Measurements from ENCODE around the gene IRX2.

Gene IRX2

DNA sequence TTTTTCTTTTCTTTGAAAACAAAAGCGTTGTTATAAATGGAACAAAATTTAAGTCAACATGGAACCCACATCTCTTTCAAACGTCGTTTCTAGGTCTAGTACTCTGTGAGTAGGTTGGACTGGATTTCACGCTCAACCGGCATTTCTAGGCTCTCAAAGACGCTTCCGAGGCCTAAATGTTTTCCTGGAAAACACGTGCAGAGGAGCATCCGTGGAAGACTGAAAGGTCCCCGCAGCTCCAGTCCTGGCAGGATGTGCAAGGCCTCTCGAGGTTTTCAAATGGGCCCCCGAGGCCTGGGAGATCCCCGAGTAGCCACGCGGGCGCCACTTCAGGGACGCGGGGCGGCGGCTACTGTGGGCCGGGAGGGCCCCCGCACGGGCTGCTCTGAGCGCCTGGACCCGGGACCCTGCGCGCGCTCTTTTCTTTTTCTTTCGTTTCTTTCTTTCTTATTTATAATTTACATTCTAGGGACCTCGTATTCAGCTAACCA lies 4.2 kb upstream of the IRX2 start:
- DNase-seq = no peak

DNA sequence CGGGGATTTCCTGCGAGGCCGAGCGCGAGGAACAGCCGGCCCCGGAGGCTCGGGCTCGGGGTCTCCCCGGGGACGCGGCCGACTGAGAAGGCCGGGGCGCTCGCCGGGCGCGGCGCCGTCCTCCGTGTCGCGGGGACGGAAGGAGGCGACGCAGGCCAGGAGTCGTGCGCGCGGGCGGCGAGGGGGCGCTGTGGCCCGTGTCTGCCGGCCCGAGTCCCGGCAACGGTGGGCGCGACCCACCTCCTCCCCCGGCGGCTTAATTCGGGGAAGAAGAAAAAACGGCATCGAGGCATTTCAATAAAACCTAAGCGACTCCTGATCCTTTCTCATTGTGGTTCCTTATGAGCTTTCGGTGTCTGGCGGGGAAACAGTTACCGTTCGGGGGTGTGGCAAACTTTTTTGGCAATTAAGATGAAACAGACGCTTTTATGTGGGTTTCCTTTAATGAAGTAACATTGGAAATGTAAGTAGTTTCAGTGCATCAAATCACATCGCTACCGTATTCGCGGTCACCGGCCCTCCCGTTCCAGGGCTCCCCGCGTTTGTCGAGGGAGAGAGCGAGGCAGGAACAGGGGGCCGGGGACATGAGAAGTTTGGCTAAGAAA lies 3.7 kb upstream of the IRX2 start:
- DNase-seq = no peak

DNA sequence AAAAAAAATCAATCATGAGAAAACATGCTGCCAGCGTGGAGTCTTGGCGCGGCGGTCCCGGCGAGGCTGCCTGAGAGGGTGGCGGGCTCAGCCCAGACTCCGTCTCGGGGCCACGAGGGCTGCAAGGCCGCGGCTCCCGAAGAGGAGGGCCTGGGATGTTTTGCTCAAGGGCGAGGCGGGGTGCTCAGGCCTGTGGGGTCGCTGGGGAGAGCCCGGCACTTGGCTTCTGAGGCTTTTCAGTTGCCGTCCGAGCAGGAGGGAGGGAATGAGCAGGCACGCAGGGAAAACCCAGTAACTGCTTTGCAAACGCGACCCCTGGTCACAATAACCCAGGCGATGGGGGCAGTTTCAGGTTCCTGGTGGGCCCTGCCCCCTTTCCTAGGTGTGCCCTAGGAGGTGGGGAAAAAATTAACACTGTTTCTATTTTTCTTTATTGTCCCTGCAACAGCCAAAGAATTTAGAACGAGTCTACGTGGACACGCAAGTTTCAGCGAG lies 3.2 kb upstream of the IRX2 start:
- DNase-seq = no peak

DNA sequence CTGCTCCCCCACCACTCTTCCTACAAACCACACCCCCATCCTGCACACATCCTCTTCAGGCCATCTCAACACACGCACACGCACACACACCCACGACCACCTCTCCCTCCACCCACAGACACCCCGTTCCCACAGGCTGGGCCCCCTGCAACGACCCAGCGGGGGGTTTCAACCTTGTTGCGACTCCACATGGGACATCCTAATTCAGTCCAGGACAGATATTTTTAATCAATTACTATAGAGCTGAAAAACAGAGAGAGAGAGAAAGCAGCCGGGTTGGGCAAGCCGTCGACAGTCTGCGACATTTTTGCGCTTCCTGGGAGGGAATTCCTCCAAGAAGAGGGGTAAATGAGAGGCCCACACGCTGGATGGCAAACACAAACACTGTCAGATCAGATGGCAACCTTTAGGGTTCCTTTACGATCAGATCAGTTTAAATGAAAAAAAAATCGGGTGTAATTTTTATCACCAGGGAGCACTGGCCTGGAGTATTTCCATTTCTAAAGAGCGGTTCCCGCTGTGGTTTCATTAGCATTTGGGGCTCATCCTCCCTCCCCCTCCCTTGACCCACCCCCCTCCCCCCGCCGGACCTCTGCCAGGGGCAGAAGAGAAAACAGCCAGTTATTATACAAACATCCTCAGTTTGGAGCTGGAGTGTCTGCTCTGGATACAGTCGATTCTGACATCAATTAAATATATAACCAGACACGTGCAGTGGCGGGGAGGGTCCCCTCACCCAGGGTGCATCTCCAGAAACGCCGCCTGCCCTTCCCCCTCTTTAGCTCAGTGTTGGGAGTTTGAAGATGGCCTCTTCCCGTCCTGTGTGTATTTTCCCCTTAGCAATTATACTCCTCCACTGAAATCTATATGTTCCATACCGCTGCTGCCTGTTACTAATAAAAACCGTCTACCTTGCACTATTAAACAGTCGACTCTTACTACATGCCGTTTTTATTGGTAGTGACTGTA lies 2.3 kb upstream of the IRX2 start:
- no peak for DNase-seq

DNA sequence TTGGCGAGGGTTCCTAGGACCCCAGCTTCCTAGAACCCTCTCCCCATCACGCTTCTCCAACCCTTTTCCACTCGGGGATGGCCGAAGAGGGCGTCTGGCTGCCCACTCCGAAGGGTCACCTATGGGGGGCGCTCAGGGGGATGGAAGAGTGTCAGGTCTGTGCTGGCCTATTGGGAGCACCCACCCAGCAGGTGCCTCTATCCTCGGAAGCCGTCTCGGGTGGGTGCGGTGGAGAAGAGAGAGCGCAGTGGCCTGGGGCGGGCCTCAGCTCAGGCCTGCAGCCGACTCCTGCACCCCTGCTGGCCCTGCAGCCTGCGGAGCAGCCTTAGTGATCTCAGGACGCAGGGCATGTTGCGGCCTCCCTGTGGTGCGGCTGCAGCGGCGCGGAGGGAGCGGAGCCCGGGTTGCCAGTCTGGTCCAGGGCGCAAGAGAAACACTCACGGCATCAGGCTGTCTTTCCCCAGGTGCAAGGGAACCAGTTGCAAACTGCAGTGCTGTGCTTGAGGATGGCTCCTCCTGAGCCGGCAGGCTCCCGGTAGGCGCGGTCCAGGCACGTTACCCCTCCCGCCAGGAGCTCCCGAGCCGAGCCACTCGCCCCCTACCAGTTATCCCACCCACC lies 1.5 kb upstream of the IRX2 start:
- DNase-seq = no peak

DNA sequence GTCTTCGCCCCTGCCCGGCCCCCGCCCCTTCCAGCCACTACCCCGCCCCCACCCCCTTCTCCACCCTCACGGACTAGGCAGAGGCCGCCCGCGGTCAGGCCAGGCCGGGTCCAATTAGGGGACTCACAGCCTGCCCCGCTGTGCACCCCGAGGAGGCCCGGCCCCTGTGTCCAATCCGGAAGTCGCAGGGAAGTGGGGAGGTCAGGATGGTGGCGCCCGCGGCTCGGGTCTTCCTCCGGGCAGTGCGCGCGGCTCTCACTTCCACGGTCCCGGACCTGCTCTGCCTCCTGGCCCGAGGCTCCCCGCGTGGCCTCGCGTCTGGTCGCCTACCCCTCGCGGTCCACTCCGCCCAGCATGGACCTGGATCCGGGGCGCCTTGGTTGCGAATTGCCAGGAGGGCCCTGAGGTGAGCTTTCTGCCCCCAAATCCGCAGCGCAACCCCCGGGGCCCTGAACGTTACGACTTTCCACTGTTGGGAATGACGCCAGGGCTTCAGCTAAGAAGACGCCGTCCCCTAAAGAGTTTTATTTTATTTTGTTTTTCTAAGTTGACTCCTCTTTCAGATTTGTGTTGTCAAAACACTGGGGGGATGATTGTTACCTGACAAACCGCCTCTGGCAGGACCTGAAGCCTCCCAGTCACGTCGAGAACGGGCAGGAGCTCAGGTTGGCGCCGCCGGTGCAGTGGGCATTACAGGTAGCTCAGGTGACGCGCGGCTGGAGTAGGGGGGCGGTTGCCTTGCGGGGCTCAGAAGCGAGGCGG lies 763 bp upstream of the IRX2 start:
- DNase-seq = no peak

DNA sequence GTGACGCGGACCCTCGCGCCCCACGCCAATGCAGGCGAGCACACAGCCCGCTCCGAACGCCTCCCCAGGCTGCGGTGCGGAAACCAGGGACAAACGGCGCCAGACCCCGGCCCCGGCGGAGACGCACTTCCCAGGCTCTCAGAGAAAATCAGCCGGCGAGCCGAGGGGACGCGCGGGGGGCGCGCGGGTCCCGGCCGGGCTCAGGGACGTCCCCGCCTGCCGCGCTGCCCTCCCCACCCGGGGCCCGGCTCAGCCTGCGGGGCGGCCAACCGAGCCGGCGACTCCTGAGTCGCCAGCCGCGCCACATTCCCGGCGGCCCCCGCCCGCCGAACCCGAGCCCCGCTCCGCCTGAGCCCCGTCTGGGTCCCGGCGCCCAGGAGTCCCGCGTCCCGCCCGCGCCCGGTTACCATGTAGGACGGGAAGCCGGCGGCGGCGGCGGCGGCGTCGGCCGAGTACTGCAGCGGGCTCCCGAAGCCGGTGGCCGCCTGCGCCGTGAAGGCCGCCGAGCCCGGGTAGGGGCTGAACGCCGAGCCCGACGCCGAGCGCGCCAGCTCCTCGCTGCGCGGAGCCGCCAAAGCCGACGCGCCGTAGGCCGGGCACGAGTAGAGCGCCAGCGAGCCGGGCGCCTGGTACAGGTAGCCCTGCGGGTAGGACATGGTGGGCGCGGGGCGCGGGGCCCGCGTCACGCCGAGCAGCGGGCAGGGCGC lies 566 bp downstream of the IRX2 start:
- DNase-seq = no peak

DNA sequence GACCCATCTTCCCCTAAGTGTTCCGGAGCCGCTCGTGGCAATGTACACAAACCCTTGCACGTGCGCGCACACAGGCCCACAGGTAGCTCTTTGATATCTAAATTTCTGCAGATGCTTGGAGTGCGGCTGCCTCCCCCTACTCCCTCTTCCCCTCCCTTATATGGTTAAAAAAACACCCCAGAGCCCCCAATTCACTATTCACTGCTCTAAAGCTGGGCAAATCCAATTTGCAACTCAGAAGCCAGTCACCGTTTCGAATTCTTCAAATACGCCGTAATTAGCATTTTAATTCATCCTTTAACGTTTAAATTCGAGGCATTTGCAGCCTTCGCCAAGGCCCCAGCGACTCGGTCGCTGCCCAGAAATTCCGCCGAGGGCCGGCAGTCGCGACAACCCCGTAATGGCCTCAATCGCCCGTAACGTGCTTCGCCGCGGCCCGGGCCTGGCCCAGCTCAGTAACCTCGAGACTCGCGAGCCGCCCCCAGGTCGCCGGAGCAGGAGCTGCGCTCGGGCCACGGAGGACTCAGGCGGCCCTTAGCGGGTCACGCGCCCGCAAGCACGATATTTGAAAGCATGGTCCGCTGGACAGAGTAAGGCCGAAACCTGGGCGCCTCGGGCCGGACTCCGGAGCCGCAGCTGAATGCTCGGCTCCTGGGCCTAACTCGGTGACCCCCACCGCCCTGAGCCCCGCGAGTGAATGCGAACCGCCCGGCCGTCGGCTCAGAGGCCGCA lies 1.3 kb downstream of the IRX2 start:
- DNase-seq = no peak

DNA sequence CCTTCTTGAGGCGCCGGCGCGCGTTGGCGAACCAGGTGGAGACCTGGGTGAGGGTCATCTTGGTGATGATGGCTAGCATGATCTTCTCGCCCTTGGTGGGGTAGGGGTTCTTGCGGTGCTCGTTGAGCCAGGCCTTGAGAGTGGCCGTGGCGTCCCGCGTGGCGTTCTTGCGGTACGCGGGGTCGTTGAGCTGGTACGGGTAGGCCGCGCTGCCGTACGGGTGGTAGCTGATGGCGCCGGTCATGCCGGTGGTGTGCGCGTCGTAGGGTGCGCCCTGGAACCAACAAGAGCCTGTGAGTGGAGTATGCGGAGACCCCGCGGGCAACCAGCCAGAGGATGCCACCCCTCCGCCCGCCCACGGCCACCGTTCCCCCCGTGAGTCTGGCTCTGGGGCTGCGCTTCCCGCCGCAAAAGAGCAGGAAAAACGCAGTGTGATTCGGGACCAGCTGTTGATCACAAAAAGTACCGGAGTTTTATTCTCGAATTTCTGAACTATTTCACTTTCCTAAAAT lies 1.9 kb downstream of the IRX2 start:
- no peak for DNase-seq

DNA sequence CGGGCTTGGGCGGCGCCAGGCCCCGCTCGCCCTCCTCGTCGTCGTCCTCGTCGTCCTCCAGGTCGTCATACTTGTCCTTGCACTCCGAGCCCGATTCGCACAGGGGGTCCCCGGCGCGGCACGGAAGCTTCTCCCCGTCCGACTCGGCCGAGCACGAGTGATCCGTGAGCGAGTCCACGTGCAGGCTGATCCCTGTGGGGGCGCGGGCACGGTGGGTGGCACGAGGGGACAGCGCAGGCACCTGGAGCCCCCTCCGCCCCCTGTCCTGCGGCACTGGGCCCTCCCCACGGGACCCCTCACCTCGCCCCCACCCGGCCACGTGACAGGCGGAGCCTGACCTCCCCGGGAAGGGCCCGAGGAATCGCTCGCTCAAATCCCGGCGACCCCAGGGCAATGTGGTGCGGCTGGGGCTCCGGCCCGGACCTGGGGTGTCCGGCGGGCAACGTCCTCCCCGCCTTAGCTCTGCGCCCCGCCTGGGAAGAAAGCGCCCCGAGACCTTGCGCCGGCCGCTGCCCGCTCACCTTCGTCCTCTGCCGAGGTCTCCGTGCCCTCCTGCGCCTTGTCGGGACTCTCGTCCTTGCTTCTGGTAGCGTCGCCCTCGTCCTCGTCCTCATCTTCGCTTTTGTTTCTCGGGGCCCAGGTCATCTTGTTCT lies 2.5 kb downstream of the IRX2 start:
- DNase-seq = no peak

DNA sequence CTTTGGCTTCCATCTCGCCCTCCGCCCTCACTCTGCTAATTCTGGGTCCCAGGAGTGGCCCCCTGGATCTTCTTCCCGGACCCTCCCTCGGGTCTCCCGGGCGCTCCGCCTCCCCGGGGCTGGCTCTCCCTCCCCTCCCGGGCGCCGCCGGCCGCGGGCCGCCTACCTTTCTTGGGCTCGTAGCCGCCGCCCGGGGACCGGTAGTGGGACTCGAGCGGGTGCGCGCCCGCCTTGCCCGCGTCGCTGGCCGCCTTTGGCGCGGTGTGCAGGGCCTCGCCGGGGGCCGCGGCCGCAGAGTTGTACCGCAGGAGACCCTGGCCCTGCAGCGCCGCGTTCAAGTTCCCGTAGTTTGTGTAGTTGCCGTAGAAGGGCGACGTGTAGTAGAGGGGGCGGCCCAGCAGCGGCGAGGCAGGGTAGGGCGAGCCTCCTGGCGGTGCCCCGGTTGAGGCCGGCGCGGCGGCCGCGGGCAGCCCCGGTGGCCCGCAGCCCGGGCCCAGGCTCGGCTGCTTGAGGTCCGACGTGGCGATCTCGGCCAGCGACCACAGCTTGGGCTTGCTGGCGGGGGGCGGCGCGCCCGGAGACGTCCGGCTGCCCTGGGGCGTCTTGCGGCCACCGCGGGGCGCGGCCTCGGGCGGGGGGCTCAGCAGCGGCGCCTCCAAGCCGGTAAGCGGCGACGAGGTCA lies 3.2 kb downstream of the IRX2 start:
- no peak for DNase-seq

DNA sequence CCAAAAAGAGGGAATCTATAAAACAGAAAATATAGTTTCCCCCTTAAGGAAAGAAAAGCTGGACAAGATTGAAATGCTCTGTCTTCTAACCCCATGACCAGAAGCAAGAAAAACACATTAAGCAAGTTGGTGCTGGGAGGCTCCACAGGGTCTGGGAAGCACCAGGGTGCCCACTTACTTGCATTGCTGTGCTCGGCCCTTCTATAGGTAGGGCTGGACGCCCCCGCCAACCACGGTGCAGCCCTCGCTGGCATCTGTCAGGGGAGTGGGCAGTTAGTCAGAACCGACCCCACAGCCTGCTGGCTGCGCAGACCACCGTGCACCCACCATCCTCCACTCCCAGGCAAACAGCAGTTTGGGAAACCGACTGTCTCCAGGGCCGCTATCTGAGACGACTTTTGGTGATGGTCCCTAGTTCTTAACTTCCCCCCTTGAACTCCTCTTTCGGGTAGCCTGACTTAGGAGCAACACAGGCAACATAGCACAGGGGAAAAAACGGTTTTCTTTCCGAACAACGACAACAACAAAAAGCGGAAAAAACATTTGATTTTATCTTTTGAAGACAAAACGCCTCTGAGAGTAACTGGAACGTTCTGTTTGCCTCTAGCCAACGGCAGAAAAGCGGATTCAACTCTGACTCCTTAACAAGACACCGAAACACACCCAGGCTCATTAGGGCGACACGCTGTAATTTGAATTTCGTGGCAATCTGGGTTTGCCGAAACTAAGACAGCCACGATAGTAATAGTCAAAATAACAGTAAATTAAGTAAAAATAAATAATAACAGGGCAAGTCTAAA lies 3.9 kb downstream of the IRX2 start:
- no peak for DNase-seq

DNA sequence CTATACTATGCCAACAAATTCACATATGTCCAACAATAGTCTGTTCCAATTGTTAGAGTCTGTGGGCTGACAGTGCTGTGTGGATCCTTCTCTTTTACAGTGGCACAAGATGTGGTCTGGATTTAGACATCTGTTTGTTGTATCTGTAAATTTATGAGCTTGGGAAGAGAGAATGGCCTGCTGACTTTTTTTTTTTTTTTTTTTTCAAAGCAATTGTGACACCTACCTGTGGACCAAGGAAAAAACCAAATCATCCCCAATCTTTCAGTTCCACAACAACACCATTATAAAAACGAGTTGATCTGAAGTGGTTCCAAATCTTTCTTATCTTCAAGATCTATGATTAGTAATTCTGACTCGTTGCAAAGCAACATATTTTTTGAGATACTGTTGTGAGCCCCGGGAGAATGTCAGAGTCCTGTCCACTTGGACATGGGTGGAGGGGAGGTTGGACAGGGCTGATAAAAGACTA lies 4.9 kb downstream of the IRX2 start:
- DNase-seq = no peak

DNA sequence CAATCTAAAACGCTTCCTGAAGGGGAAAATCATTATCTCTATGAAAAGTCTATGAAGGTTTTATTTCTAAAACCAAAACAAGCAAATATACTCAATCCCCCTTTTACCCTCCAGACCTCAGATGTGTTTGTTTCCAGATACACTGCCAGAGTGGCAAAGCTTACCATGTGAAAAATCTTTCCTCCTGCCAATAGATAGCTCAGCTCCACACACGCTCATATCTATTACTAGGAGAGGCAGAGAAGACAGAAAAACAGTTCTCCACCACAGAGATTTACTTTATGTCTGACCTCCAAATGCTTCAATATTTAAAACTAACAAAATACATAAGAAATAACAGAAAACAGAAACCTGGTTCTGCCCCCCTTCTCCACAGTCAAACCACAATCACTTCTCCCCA lies 7.0 kb downstream of the IRX2 start:
- DNase-seq = no peak

DNA sequence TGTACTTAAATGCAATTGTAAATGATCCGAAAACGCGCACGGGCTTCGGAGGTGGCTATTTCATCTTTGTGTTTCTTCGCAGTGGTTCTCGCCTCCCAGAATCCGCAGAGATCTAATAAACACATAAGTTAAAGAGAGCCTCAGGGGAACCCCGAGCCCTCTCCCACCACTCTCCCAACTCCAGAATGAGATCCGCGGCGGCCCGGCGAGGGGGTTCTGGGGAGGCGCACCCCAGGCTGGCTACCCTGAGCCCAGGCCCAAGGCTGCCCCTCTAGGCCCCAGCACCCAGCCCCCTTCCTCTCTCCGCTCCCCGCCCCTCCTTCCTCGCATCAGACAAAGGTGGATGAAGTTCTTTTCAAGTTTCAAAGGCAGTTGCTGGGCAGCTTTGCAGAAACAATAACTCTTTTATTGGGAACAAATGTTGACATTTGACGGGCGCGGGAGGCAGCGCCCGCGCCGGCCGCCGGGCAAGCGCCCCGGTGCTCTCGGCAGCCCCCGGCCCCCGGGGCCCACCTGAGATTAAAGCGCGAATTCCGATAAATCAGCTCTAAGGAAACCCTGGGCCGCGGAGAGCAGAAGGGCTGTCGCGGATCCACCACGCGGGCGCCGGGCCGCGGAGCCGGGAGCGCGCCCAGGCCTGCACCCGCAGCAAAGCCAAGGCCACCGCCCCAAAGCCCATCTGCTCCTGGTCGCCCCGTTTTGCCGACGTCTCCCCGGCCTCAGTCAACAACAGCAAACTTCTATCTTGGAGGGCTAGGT lies 8.4 kb downstream of the IRX2 start:
- DNase-seq = no peak

DNA sequence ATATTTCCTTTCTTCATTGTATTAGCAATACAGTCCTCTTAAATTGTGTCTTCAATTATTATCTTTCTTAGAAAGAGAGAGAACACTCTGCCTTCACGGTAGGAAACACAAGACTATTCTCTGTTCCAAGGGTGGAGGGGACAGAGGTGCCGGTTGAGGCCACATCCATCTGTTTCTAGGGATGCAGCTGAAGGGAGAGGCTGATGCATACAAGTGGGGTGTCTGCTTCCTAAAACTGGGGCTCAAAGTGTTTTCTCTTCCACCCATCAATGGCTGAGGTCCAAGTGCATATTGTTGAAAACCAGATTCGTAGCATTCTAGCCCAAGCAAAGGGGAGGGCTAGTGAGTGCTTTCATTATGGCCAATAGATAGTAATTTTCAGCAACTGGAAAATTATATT lies 9.5 kb downstream of the IRX2 start:
- DNase-seq = no peak

DNA sequence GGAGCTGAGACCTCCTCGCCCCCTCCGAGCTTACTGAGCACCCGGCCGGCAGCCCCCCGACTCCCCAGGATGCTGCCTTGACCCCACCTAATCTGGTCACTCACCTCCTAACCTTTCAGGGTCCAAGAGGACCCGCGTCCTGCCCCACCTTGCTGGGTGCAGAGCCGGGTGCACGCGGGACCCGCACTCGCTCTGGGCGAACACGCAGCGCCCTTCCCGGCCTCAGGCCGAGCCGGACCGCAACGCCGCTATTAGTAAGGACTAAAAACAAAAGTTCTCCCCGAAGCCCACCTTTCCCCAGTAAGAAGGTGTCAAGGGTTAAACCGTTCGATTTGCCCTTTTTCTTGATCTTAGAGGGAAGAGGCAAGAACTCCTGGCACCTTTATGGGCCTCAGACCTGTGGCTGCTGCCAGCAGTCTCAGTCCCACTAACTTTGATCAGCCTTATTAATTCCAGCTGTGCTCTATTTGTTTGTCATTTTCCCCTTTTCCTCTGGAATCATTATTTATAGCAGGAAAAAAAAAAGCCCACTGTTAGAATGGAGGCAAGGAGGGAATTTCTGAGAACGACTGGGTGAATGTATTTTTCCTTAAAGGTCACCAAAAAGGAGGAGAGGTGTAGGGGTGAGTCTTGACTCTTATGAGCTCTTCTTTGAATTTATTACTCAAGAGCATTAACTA lies 10.5 kb downstream of the IRX2 start:
- DNase-seq = no peak

All from NCI-H510A treated with DMSO at 0.1 percent for 48 hours (cell line).